Duodenal mucosa (tissue), 2 donors: ENCODE measurements around the gene MRPS18B.

Experiments
- H3K27ac ChIP-seq: one replicate; pipeline ENCODE4 v1.7.0; 2013; ENCODE audit warnings: low read depth, low read length
- H3K27me3 ChIP-seq, 2 donors: one replicate each; pipeline ENCODE4 v1.7.0; 2013; ENCODE audit warnings: low read length in 2 of 2, control low read depth in 1 of 2; ENCODE audit not compliant: insufficient read depth in 2 of 2, control insufficient read depth in 1 of 2
- H3K36me3 ChIP-seq, 2 donors: one replicate each; pipeline ENCODE4 v1.7.0; 2013; ENCODE audit warnings: low read length in 2 of 2, control low read depth in 1 of 2; ENCODE audit not compliant: insufficient read depth in 2 of 2, control insufficient read depth in 1 of 2
- H3K4me1 ChIP-seq, 2 donors: one replicate each; pipeline ENCODE4 v1.7.0; 2013; ENCODE audit warnings: low read length in 2 of 2, control low read depth in 1 of 2; ENCODE audit not compliant: insufficient read depth in 2 of 2, control insufficient read depth in 1 of 2
- H3K4me3 ChIP-seq, 2 donors: one replicate each; pipeline ENCODE4 v1.7.0; 2013; ENCODE audit warnings: low read length in 2 of 2, low read depth in 1 of 2
- H3K9ac ChIP-seq, 2 donors: one replicate each; pipeline ENCODE4 v1.7.0; 2013; ENCODE audit warnings: low read length in 2 of 2, low read depth in 1 of 2
- H3K9me3 ChIP-seq, 2 donors: one replicate each; pipeline ENCODE4 v1.7.0; 2013; ENCODE audit warnings: low read length in 2 of 2, control low read depth in 1 of 2; ENCODE audit not compliant: control insufficient read depth in 1 of 2

Gene MRPS18B

GRCh38 chr6:30617565-30618269 is at the start of gene MRPS18B:
MRPS18B (plus strand) TSS chr6:30617840; CDS start chr6:30617866, 26 bp downstream.
- peak within 1 kb of the TSS; percentile 100 for H3K9ac ChIP-seq
- no peaks in the 10 kb centered on the region for H3K9me3 ChIP-seq
- H3K36me3 ChIP-seq, result peaks cover 23 to 41% of the 10 kb centered on the region in 2 donors
- H3K4me3 ChIP-seq, result peak within 1 kb of the TSS; percentile 94 to 99
- H3K27ac ChIP-seq, result peak within 1 kb of the TSS; percentile 98
- H3K4me1 ChIP-seq, result peaks cover 29 to 33% of the 10 kb centered on the region in 2 donors
- no peaks in the 10 kb centered on the region for H3K27me3 ChIP-seq

GRCh38 chr6:30568245-30568644 is 49.4 kb upstream of the MRPS18B start:
- peaks cover under 1 to 1% of the 10 kb centered on the region in 2 donors for H3K36me3 ChIP-seq

GRCh38 chr6:30570263-30570662 is 47.4 kb upstream of the MRPS18B start:
- no peak overlapping the region for H3K27ac ChIP-seq
- no peaks in the 10 kb centered on the region for H3K36me3 ChIP-seq
- no peaks in the 10 kb centered on the region for H3K27me3 ChIP-seq
- H3K4me3 ChIP-seq, result peak overlapping the region; percentile 91 to 96
- peaks cover 26 to 27% of the 10 kb centered on the region in 2 donors for H3K4me1 ChIP-seq
- H3K9me3 ChIP-seq, result no peaks in the 10 kb centered on the region
- peak overlapping the region; percentile 61 to 89 for H3K9ac ChIP-seq

More at GRCh38 chr6:30568245-30568644, 49.4 kb upstream of the MRPS18B start:
- peaks cover 21% of the 10 kb centered on the region in 2 donors for H3K4me1 ChIP-seq
- H3K27me3 ChIP-seq, result no peaks in the 10 kb centered on the region
- H3K27ac ChIP-seq, result no peak overlapping the region
- H3K9me3 ChIP-seq, result no peaks in the 10 kb centered on the region
- H3K4me3 ChIP-seq, result no peak overlapping the region
- H3K9ac ChIP-seq, result no peak overlapping the region

GRCh38 chr6:30570740-30571074 is 46.9 kb upstream of the MRPS18B start:
- Histone ChIP-seq H3K9me3 (no peaks in the 10 kb centered on the region), H3K27me3 (no peaks in the 10 kb centered on the region), H3K4me3 (peak overlapping the region; percentile 91 to 96), H3K9ac (peak overlapping the region; percentile 61 to 89), H3K4me1 (peaks cover 26 to 27% of the 10 kb centered on the region in 2 donors), H3K36me3 (peaks cover 0 to 4% of the 10 kb centered on the region in 2 donors), H3K27ac (peak overlapping the region; percentile 71)

GRCh38 chr6:30571075-30571761 is 46.4 kb upstream of the MRPS18B start, which contains the start of gene ABCF1:
ABCF1 (plus strand) TSS chr6:30571442; CDS start chr6:30571488, 46 bp downstream.
- Histone ChIP-seq H3K27me3 (no peaks in the 10 kb centered on the region), H3K36me3 (peaks cover 0 to 4% of the 10 kb centered on the region in 2 donors), H3K4me1 (peaks cover 26 to 27% of the 10 kb centered on the region in 2 donors), H3K9ac (peak within 1 kb of the TSS; percentile 89 to 94), H3K4me3 (peak within 1 kb of the TSS; percentile 91 to 96), H3K9me3 (no peaks in the 10 kb centered on the region), H3K27ac (peak within 1 kb of the TSS; percentile 87)

GRCh38 chr6:30571762-30572082 is 45.9 kb upstream of the MRPS18B start:
- Histone ChIP-seq H3K36me3 (peaks cover 2 to 8% of the 10 kb centered on the region in 2 donors), H3K4me1 (peaks cover 26 to 27% of the 10 kb centered on the region in 2 donors), H3K4me3 (peak overlapping the region; percentile 91 to 96), H3K9me3 (no peaks in the 10 kb centered on the region), H3K27me3 (no peaks in the 10 kb centered on the region), H3K27ac (peak overlapping the region; percentile 87), H3K9ac (peak overlapping the region; percentile 89 to 94)

- H3K27ac ChIP-seq, result no peak overlapping the region
- H3K9me3 ChIP-seq, result no peaks in the 10 kb centered on the region
- H3K9ac ChIP-seq, result peak overlapping the region; percentile 0 to 89
These were observed 45.5 kb upstream of the MRPS18B start for GRCh38 chr6:30572148-30572547.

GRCh38 chr6:30573113-30573512 is 44.5 kb upstream of the MRPS18B start:
- H3K27ac ChIP-seq, result no peak overlapping the region

More at GRCh38 chr6:30572148-30572547, 45.5 kb upstream of the MRPS18B start:
- Histone ChIP-seq H3K36me3 (peaks cover 5 to 12% of the 10 kb centered on the region in 2 donors), H3K4me1 (peaks cover 26 to 27% of the 10 kb centered on the region in 2 donors), H3K4me3 (peak overlapping the region; percentile 91 to 96), H3K27me3 (no peaks in the 10 kb centered on the region)

GRCh38 chr6:30578051-30578450 is 39.6 kb upstream of the MRPS18B start:
- H3K9me3 ChIP-seq, result no peaks in the 10 kb centered on the region
- H3K9ac ChIP-seq, result no peak overlapping the region
- no peaks in the 10 kb centered on the region for H3K27me3 ChIP-seq
- peaks cover 5 to 8% of the 10 kb centered on the region in 2 donors for H3K4me1 ChIP-seq
- no peak overlapping the region for H3K27ac ChIP-seq
- H3K4me3 ChIP-seq, result no peak overlapping the region
- peaks cover 43 to 66% of the 10 kb centered on the region in 2 donors for H3K36me3 ChIP-seq

More at GRCh38 chr6:30573113-30573512, 44.5 kb upstream of the MRPS18B start:
- Histone ChIP-seq H3K4me1 (peaks cover 26 to 27% of the 10 kb centered on the region in 2 donors), H3K9me3 (no peaks in the 10 kb centered on the region), H3K4me3 (peak overlapping the region in 1 of 2 donors; percentile 5), H3K9ac (peak overlapping the region in 1 of 2 donors; percentile 3), H3K36me3 (peaks cover 15 to 21% of the 10 kb centered on the region in 2 donors), H3K27me3 (no peaks in the 10 kb centered on the region)

- H3K9me3 ChIP-seq, result no peaks in the 10 kb centered on the region
- no peak overlapping the region for H3K9ac ChIP-seq
- no peak overlapping the region for H3K27ac ChIP-seq
- no peaks in the 10 kb centered on the region for H3K27me3 ChIP-seq
- H3K4me3 ChIP-seq, result no peak overlapping the region
- no peaks in the 10 kb centered on the region for H3K4me1 ChIP-seq
- peaks cover 57 to 90% of the 10 kb centered on the region in 2 donors for H3K36me3 ChIP-seq
These were observed 33.7 kb upstream of the MRPS18B start for GRCh38 chr6:30583921-30584320.
